Measurements from ENCODE around the gene GPR176.

GPR176 gene

GRCh38 chr15:39807791-39808190 lies 112.3 kb downstream of the GPR176 start:
- TF ChIP-seq TARDBP (IDR thresholded peaks at IDR 0.05), result no peak
- TF ChIP-seq ELF4 (IDR thresholded peaks at IDR 0.05), result no peak
- no peak for TF ChIP-seq LEF1 (IDR thresholded peaks at IDR 0.05; ENCODE audit: borderline replicate concordance)
- TF ChIP-seq L3MBTL2 (conservative IDR thresholded peaks at IDR 0.05), result no peak
- no peak for TF ChIP-seq NFRKB (IDR thresholded peaks at IDR 0.05)
- TF ChIP-seq SP1 (IDR thresholded peaks at IDR 0.05), result no peak
- TF ChIP-seq BHLHE40 (IDR thresholded peaks at IDR 0.05; ENCODE audit: borderline replicate concordance), result no peak
- TF ChIP-seq SUZ12 (IDR thresholded peaks at IDR 0.05), result no peak
- no peak for TF ChIP-seq FOXM1 (IDR thresholded peaks at IDR 0.05; ENCODE audit: borderline replicate concordance)
- no peak for TF ChIP-seq PKNOX1 (IDR thresholded peaks at IDR 0.05)
- TF ChIP-seq FOXK2 (IDR thresholded peaks at IDR 0.05), result no peak
- no peak for TF ChIP-seq HDGF (IDR thresholded peaks at IDR 0.05; ENCODE audit: borderline replicate concordance)
- TF ChIP-seq CTBP1 (IDR thresholded peaks at IDR 0.05; ENCODE audit: borderline replicate concordance), result no peak
- TF ChIP-seq ARNT (IDR thresholded peaks at IDR 0.05), result no peak
- no peak for TF ChIP-seq ZNF384 (IDR thresholded peaks at IDR 0.05)
- TF ChIP-seq FOXA1 (IDR thresholded peaks at IDR 0.05), result no peak

GRCh38 chr15:39804026-39804425 lies 116.0 kb downstream of the GPR176 start:
- POLR2A ChIA-PET, result no interaction called here
- no peak for TF ChIP-seq L3MBTL2 (conservative IDR thresholded peaks at IDR 0.05)
- no peak for TF ChIP-seq CTBP1 (IDR thresholded peaks at IDR 0.05; ENCODE audit: borderline replicate concordance)
- TF ChIP-seq ELF4 (IDR thresholded peaks at IDR 0.05), result no peak
- TF ChIP-seq HDGF (IDR thresholded peaks at IDR 0.05; ENCODE audit: borderline replicate concordance), result no peak
- no peak for TF ChIP-seq NFRKB (IDR thresholded peaks at IDR 0.05)
- no peak for TF ChIP-seq BHLHE40 (IDR thresholded peaks at IDR 0.05; ENCODE audit: borderline replicate concordance)
- no peak for TF ChIP-seq SUZ12 (IDR thresholded peaks at IDR 0.05)
- no peak for TF ChIP-seq ARNT (IDR thresholded peaks at IDR 0.05)
- no peak for TF ChIP-seq FOXA1 (IDR thresholded peaks at IDR 0.05)
- TF ChIP-seq LEF1 (IDR thresholded peaks at IDR 0.05; ENCODE audit: borderline replicate concordance), result no peak
- no peak for TF ChIP-seq PKNOX1 (IDR thresholded peaks at IDR 0.05)
- CTCF ChIA-PET, result no interaction called here
- DNase-seq (ENCODE audit: extremely low spot score), result no peak

More at GRCh38 chr15:39807791-39808190, 112.3 kb downstream of the GPR176 start:
- no peak for DNase-seq (ENCODE audit: extremely low spot score)
- ChIA-PET POLR2A (no interaction called here), CTCF (no interaction called here)

- POLR2A ChIA-PET, result no interaction called here
Measured at GRCh38 chr15:39803016-39803415, 117.0 kb downstream of the GPR176 start.

GRCh38 chr15:39801641-39802309 lies 118.3 kb downstream of the GPR176 start:
- DNase-seq (ENCODE audit: extremely low spot score), result peak; percentile 27
- TF ChIP-seq SUZ12 (IDR thresholded peaks at IDR 0.05) (no peak), ZNF384 (IDR thresholded peaks at IDR 0.05) (no peak)
- CTCF ChIA-PET, result no interaction called here
- POLR2A ChIA-PET, result interaction anchor here (0.6 kb wide), 1 partner anchor 18 kb away, joined by 3 read pairs; no protein-coding TSS in a partner anchor

More at GRCh38 chr15:39803016-39803415, 117.0 kb downstream of the GPR176 start:
- no peak for DNase-seq (ENCODE audit: extremely low spot score)
- TF ChIP-seq SUZ12 (IDR thresholded peaks at IDR 0.05), result no peak
- no peak for TF ChIP-seq PKNOX1 (IDR thresholded peaks at IDR 0.05)
- TF ChIP-seq L3MBTL2 (conservative IDR thresholded peaks at IDR 0.05), result no peak
- TF ChIP-seq FOXM1 (IDR thresholded peaks at IDR 0.05; ENCODE audit: borderline replicate concordance), result no peak
- no peak for TF ChIP-seq BHLHE40 (IDR thresholded peaks at IDR 0.05; ENCODE audit: borderline replicate concordance)
- TF ChIP-seq ELF4 (IDR thresholded peaks at IDR 0.05), result no peak
- TF ChIP-seq TARDBP (IDR thresholded peaks at IDR 0.05), result no peak
- TF ChIP-seq LEF1 (IDR thresholded peaks at IDR 0.05; ENCODE audit: borderline replicate concordance), result no peak
- no peak for TF ChIP-seq SP1 (IDR thresholded peaks at IDR 0.05)
- CTCF ChIA-PET, result no interaction called here

- TF ChIP-seq ARNT (IDR thresholded peaks at IDR 0.05) (no peak), SUZ12 (IDR thresholded peaks at IDR 0.05) (no peak), ZNF384 (IDR thresholded peaks at IDR 0.05) (no peak), SP1 (IDR thresholded peaks at IDR 0.05) (no peak), NFRKB (IDR thresholded peaks at IDR 0.05) (no peak), FOXA1 (IDR thresholded peaks at IDR 0.05) (no peak), CTBP1 (IDR thresholded peaks at IDR 0.05; ENCODE audit: borderline replicate concordance) (no peak), BHLHE40 (IDR thresholded peaks at IDR 0.05; ENCODE audit: borderline replicate concordance) (no peak), LEF1 (IDR thresholded peaks at IDR 0.05; ENCODE audit: borderline replicate concordance) (no peak), TARDBP (IDR thresholded peaks at IDR 0.05) (no peak), L3MBTL2 (conservative IDR thresholded peaks at IDR 0.05) (no peak), FOXM1 (IDR thresholded peaks at IDR 0.05; ENCODE audit: borderline replicate concordance) (no peak), PKNOX1 (IDR thresholded peaks at IDR 0.05) (no peak), FOXK2 (IDR thresholded peaks at IDR 0.05) (no peak), HDGF (IDR thresholded peaks at IDR 0.05; ENCODE audit: borderline replicate concordance) (no peak), ELF4 (IDR thresholded peaks at IDR 0.05) (no peak)
- DNase-seq (ENCODE audit: extremely low spot score), result no peak
- POLR2A ChIA-PET, result no interaction called here
- CTCF ChIA-PET, result interaction anchor here (0.6 to 1.0 kb wide), 2 partner anchors 88 to 113 kb away, joined by 3 to 4 read pairs; no protein-coding TSS in a partner anchor
Measured at GRCh38 chr15:39799552-39800011, 120.5 kb downstream of the GPR176 start.

Measured in HEK293T (cell line).